OCI-LY7 (cell line): ENCODE results near the gene AAGAB. TPM values are rescaled to one million over a fixed set of nuclear protein-coding genes. Genes with fewer than 3 reads are reported as not detected.

Source experiments
- BruUV-seq: library from RNA; stranded (reverse); fragments of 400-500 nt; replicated peaks from 2 replicates; lab custom pipeline; 2021; lab: Mats Ljungman, UMichigan
- CTCF ChIA-PET: fragments of 300-600 bp; sonication (Branson Sonifier 250); formaldehyde crosslinking; loops from one replicate; lab custom pipeline; 2022; ENCODE audit warnings: antibody characterized with exemption; ENCODE audit not compliant: unreplicated experiment; lab: Charles Lee
- POLR2A ChIA-PET: fragments of 300-600 bp; sonication (Branson Sonifier 250); formaldehyde crosslinking; loops from one replicate; lab custom pipeline; 2022; ENCODE audit warnings: antibody characterized with exemption; lab: Charles Lee
- DNase-seq: peaks from one replicate; pipeline ENCODE4 v3.0.0-alpha.2; 2015; ENCODE audit warnings: low spot score
- H2AFZ ChIP-seq: fragments of 200-600 bp; sonication (generic), shearing (Covaris generic); 2 replicates; pipeline ENCODE4 v1.6.1; 2014; ENCODE audit warnings: mild to moderate bottlenecking, antibody characterized with exemption, low read length, moderate library complexity
- H3K27ac ChIP-seq: fragments of 200-600 bp; sonication (generic); 2 replicates; pipeline ENCODE4 v1.5.1; 2014; ENCODE audit warnings: mixed run types, low read depth, mild to moderate bottlenecking, moderate library complexity, low read length, inconsistent platforms; ENCODE audit not compliant: poor library complexity, severe bottlenecking
- H3K36me3 ChIP-seq: fragments of 200-600 bp; sonication (generic); 2 replicates; pipeline ENCODE4 v1.6.1; 2014; ENCODE audit warnings: mild to moderate bottlenecking, antibody characterized with exemption, low read length, moderate library complexity, mixed read lengths; ENCODE audit not compliant: insufficient read depth
- H3K4me1 ChIP-seq: fragments of 200-600 bp; sonication (generic); 2 replicates; pipeline ENCODE4 v1.5.1; 2014; ENCODE audit warnings: mild to moderate bottlenecking, low read length; ENCODE audit not compliant: insufficient read depth, poor library complexity, severe bottlenecking
- H3K4me2 ChIP-seq: fragments of 200-600 bp; sonication (generic); 2 replicates; pipeline ENCODE4 v1.6.1; 2014; ENCODE audit warnings: mild to moderate bottlenecking, low read length
- H3K4me3 ChIP-seq: fragments of 200-600 bp; sonication (generic); 2 replicates; pipeline ENCODE4 v1.5.1; 2014; ENCODE audit warnings: mild to moderate bottlenecking, low read depth, low read length; ENCODE audit not compliant: poor library complexity, severe bottlenecking
- H3K79me2 ChIP-seq: fragments of 200-600 bp; sonication (generic); 2 replicates; pipeline ENCODE4 v1.6.1; 2016; ENCODE audit warnings: low read depth, mild to moderate bottlenecking, low read length, moderate library complexity, mixed read lengths; ENCODE audit not compliant: insufficient read depth
- H3K9me2 ChIP-seq: fragments of 200-600 bp; sonication (generic); 2 replicates; pipeline ENCODE4 v1.6.1; 2016; ENCODE audit warnings: mild to moderate bottlenecking, low read length, mixed read lengths; ENCODE audit not compliant: insufficient read depth
- H3K9me3 ChIP-seq: fragments of 200-600 bp; sonication (generic); 2 replicates; pipeline ENCODE4 v1.6.1; 2014; ENCODE audit warnings: mild to moderate bottlenecking, mixed run types, low read length, mixed read lengths
- H4K20me1 ChIP-seq: fragments of 200-600 bp; sonication (generic); 2 replicates; pipeline ENCODE4 v1.6.1; 2014; ENCODE audit warnings: mild to moderate bottlenecking, antibody characterized with exemption, low read length, moderate library complexity, mixed read lengths; ENCODE audit not compliant: insufficient read depth
- EZH2phosphoT487 ChIP-seq: fragments of 200-600 bp; sonication (generic); IDR thresholded peaks from 2 replicates; pipeline ENCODE4 v1.6.1; 2018; ENCODE audit warnings: low read depth, borderline replicate concordance, mild to moderate bottlenecking, mixed run types, antibody characterized with exemption, low read length, moderate library complexity, mixed read lengths
- intact Hi-C: fragments of 100-400 bp; cut with micrococcal nuclease; formaldehyde crosslinking; loops from one replicate; pipeline ENCODE4 v1.10.0; 2022; ENCODE audit not compliant: unreplicated experiment
- total RNA-seq, 2 experiments: library from RNA; depleted of rRNA in 1 of 2; stranded (reverse); fragments of >200 nt in 1 of 2; shearing (Covaris generic) in 1 of 2; gene quantifications; 2 replicates each; pipeline ENCODE4 v1.2.3, GENCODE V29; 2014 to 2022
- TF ChIP-seq, protein P1 (sequence below): fragments of 200-600 bp; sonication (generic); conservative IDR thresholded peaks from 2 replicates; pipeline ENCODE4 v1.5.1; 2014; ENCODE audit warnings: mild to moderate bottlenecking, antibody characterized with exemption, low read length, moderate library complexity, mixed read lengths

Gene AAGAB
- total RNA-seq, 2 experiments from 2014 or later: 31.0 to 39.9 TPM

DNA sequence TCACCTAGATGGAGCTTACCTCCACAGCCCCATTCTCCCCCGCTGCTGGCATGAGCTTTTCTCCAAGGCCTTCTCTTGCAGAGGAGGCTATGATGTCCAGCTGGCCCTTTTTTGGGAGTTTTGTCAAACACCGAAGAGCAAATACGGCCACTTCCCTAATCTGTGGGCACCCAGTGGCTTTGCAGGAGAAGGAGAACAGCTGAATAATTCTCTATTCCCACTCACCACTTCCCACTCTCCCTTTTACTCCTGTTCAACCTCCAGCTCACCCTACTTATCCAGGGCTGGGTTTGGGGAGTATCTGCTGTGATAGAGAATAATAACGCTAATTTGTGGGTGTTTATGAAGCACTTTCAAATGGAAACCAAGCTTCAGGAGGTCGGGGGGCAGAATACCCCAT is 93.0 kb downstream of the AAGAB start:
- Histone ChIP-seq H3K4me2 (no peak overlapping the region), H3K79me2 (peaks cover 19% of the 10 kb centered on the region), H4K20me1 (no peaks in the 10 kb centered on the region), H3K36me3 (peaks cover 7% of the 10 kb centered on the region), H2AFZ (no peak overlapping the region), H3K27ac (no peak overlapping the region), H3K4me1 (peaks cover 6% of the 10 kb centered on the region), H3K4me3 (no peak overlapping the region), H3K9me2 (no peaks in the 10 kb centered on the region), H3K9me3 (no peaks in the 10 kb centered on the region)
- CTCF ChIA-PET: interaction anchor here (0.6 kb wide), 1 partner anchor 11 kb away, joined by 3 read pairs; no protein-coding TSS in a partner anchor
- DNase-seq: no peak
- POLR2A ChIA-PET: interaction anchor here (1.0 kb wide), 2 partner anchors 22 to 258 kb away, joined by 3 to 4 read pairs; no protein-coding TSS in a partner anchor
- intact Hi-C loops: no loop called here
- TF ChIP-seq, protein P1, sequence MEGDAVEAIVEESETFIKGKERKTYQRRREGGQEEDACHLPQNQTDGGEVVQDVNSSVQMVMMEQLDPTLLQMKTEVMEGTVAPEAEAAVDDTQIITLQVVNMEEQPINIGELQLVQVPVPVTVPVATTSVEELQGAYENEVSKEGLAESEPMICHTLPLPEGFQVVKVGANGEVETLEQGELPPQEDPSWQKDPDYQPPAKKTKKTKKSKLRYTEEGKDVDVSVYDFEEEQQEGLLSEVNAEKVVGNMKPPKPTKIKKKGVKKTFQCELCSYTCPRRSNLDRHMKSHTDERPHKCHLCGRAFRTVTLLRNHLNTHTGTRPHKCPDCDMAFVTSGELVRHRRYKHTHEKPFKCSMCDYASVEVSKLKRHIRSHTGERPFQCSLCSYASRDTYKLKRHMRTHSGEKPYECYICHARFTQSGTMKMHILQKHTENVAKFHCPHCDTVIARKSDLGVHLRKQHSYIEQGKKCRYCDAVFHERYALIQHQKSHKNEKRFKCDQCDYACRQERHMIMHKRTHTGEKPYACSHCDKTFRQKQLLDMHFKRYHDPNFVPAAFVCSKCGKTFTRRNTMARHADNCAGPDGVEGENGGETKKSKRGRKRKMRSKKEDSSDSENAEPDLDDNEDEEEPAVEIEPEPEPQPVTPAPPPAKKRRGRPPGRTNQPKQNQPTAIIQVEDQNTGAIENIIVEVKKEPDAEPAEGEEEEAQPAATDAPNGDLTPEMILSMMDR: no peak
- TF ChIP-seq EZH2phosphoT487: no peak
- no TSS peak for BruUV-seq

DNA sequence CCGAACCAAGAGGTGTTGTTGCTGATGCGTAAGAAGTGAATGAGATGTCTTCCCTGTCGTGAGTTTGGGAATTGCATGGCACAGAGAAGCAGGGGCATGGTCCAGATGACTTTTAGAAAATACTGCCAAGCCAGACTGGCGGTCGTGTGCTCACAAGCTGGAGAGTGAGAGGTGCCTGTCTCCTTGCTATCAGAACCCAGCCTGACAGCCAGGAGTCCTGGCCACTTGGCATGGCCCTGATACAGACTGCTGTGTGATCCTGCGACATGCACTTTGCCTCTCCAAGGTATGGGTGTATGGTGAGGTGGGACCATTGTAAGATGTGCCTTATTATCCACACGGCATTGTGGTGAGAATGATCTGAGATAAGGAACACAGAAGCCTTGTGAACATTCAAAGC is 96.1 kb downstream of the AAGAB start:
- TF ChIP-seq, protein P1: no peak
- TF ChIP-seq EZH2phosphoT487: no peak
- Histone ChIP-seq H3K9me3 (no peaks in the 10 kb centered on the region), H4K20me1 (no peaks in the 10 kb centered on the region), H3K79me2 (peaks cover 19% of the 10 kb centered on the region), H3K9me2 (no peaks in the 10 kb centered on the region), H3K36me3 (peaks cover 26% of the 10 kb centered on the region), H3K27ac (no peak overlapping the region), H3K4me1 (peaks cover 8% of the 10 kb centered on the region), H3K4me3 (no peak overlapping the region), H2AFZ (no peak overlapping the region), H3K4me2 (no peak overlapping the region)
- intact Hi-C loops: no loop called here
- POLR2A ChIA-PET: no interaction called here
- CTCF ChIA-PET: no interaction called here
- BruUV-seq: no TSS peak
- DNase-seq: no peak

DNA sequence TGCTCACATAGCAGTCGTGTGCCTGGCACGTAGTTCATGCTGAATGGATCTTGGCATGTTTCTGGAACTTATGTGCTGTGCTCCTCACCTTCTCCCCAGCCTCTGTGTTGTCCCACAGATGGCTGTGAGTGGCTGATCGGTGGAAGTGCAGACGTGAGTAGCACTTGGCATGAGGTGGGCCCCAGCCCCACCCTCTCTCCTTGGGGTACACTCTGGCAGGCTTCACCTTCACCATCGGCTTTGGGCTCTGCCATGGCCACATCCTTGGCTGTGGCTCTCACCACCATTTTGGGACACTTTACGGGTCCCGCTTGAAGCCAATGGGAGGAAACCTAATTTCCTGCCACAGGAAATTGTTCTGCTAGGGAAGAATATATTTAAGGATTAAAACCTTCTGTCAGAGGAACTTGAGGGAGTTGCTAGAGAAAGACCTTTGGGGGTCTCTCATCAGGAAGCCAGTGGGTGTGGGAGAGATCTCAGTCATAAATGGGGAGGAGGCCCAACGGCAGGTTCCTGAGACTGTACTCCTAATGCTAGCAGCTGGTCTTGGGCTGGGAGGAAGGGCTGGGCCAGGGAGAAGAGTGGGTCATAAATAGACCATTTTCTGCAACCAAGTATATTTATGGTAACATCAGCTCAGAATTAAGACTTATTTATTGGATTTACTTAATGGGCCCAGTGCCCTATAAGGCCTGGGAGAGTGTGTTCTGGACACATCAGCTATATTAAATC is 96.8 kb downstream of the AAGAB start:
- Histone ChIP-seq H3K36me3 (peaks cover 26% of the 10 kb centered on the region), H3K9me3 (no peaks in the 10 kb centered on the region), H3K27ac (no peak overlapping the region), H3K4me2 (no peak overlapping the region), H3K4me3 (no peak overlapping the region), H3K79me2 (peaks cover 20% of the 10 kb centered on the region), H4K20me1 (no peaks in the 10 kb centered on the region), H3K9me2 (no peaks in the 10 kb centered on the region), H3K4me1 (peaks cover 15% of the 10 kb centered on the region), H2AFZ (no peak overlapping the region)
- POLR2A ChIA-PET: no interaction called here
- no peak for TF ChIP-seq EZH2phosphoT487
- TF ChIP-seq, protein P1: no peak
- CTCF ChIA-PET: no interaction called here
- BruUV-seq: no TSS peak
- DNase-seq: no peak
- intact Hi-C loops: no loop called here
